ENCODE data around the gene PELI2.

PELI2 gene

GRCh38 chr14:56136571-56137452 is 18.6 kb downstream of the PELI2 start:
- intact Hi-C loops (cut with DNase I; ENCODE audit: low total_unique reads), result no loop called here
- peaks cover 0 to 52% (median 7%) of the 10 kb centered on the region in 4 donors for H3K4me1 ChIP-seq
- H3K27me3 ChIP-seq, result no peaks in the 10 kb centered on the region
- no peaks in the 10 kb centered on the region for H3K9me3 ChIP-seq
- H3K36me3 ChIP-seq, result no peaks in the 10 kb centered on the region
- no peak overlapping the region for H3K4me3 ChIP-seq
- H3K27ac ChIP-seq, result no peak overlapping the region
- no peak for TF ChIP-seq CTCF (IDR thresholded peaks at IDR 0.05)
- DNase-seq, result no peak

- Histone ChIP-seq H3K4me1 (peaks cover 0 to 50% (median 7%) of the 10 kb centered on the region in 4 donors), H3K36me3 (no peaks in the 10 kb centered on the region), H3K9me3 (no peaks in the 10 kb centered on the region), H3K27me3 (no peaks in the 10 kb centered on the region), H3K27ac (no peak overlapping the region), H3K4me3 (no peak overlapping the region)
- DNase-seq, result no peak
- intact Hi-C loops (cut with DNase I; ENCODE audit: low total_unique reads), result no loop called here
- TF ChIP-seq CTCF (IDR thresholded peaks at IDR 0.05), result no peak
These were observed 19.2 kb downstream of the PELI2 start for GRCh38 chr14:56137453-56137807.

- intact Hi-C loops (cut with DNase I; ENCODE audit: low total_unique reads), result no loop called here
- H3K27me3 ChIP-seq, result no peaks in the 10 kb centered on the region
- no peak overlapping the region for H3K4me3 ChIP-seq
- no peak overlapping the region for H3K27ac ChIP-seq
- H3K9me3 ChIP-seq, result no peaks in the 10 kb centered on the region
- no peak for TF ChIP-seq CTCF (IDR thresholded peaks at IDR 0.05)
- DNase-seq, result no peak
- no peaks in the 10 kb centered on the region for H3K36me3 ChIP-seq
- H3K4me1 ChIP-seq, result peaks cover 0 to 49% (median 7%) of the 10 kb centered on the region in 4 donors
These were observed 19.6 kb downstream of the PELI2 start for GRCh38 chr14:56137849-56138248.

GRCh38 chr14:56138928-56139327 is 20.7 kb downstream of the PELI2 start:
- Histone ChIP-seq H3K27me3 (no peaks in the 10 kb centered on the region), H3K9me3 (no peaks in the 10 kb centered on the region), H3K4me1 (peaks cover 0 to 40% (median 5%) of the 10 kb centered on the region in 4 donors), H3K36me3 (no peaks in the 10 kb centered on the region), H3K4me3 (no peak overlapping the region), H3K27ac (no peak overlapping the region)
- intact Hi-C loops (cut with DNase I; ENCODE audit: low total_unique reads), result no loop called here
- DNase-seq, result no peak
- TF ChIP-seq CTCF (IDR thresholded peaks at IDR 0.05), result no peak

GRCh38 chr14:56142314-56142713 is 24.1 kb downstream of the PELI2 start:
- no peaks in the 10 kb centered on the region for H3K27me3 ChIP-seq
- no peaks in the 10 kb centered on the region for H3K36me3 ChIP-seq
- H3K4me1 ChIP-seq, result peaks cover 0 to 24% (median 5%) of the 10 kb centered on the region in 4 donors
- H3K4me3 ChIP-seq, result no peak overlapping the region
- intact Hi-C loops (cut with DNase I; ENCODE audit: low total_unique reads), result no loop called here
- DNase-seq, result no peak
- no peak for TF ChIP-seq CTCF (IDR thresholded peaks at IDR 0.05)
- no peaks in the 10 kb centered on the region for H3K9me3 ChIP-seq
- no peak overlapping the region for H3K27ac ChIP-seq

Measured in tibial artery (tissue), 4 donors.